K562 (cell line): ENCODE data around the gene PLD3. TPM values are rescaled to one million over a fixed set of nuclear protein-coding genes. Genes with fewer than 3 reads are reported as not detected.

Source experiments
- ATAC-seq: fragments of 200-7000 bp; cut with Tn5 transposase; 3 replicates; pipeline ENCODE4 v1.9.1; 2020; ENCODE audit warnings: moderate library complexity
- BruUV-seq: library from RNA; stranded (reverse); fragments of 400-500 nt; replicated peaks from 2 replicates; lab custom pipeline; 2021; lab: Mats Ljungman, UMichigan
- CTCF ChIA-PET: fragments of 300-600 bp; formaldehyde crosslinking; extraction: SDS; loops from one replicate; lab custom pipeline; 2021; ENCODE audit warnings: low intra/inter-chr PET ratio; lab: Yijun Ruan, JAX
- POLR2A ChIA-PET: fragments of 300-600, 350-650 bp; sonication (Branson Sonifier 250); formaldehyde crosslinking; extraction: SDS; loops from one replicate; lab custom pipeline; 2021; ENCODE audit warnings: antibody characterized with exemption, inconsistent platforms; lab: Yijun Ruan, JAX
- DNase-seq, 4 experiments: peaks; one replicate each; pipeline versions ENCODE4 v3.0.0 to v3.0.0-alpha.2; 2011 to 2018; ENCODE audit warnings: low spot score in 3 of 4, mixed read lengths in 3 of 4; ENCODE audit errors: extremely low read depth in 1 of 4
- FAIRE-seq: peaks from 2 replicates; lab custom pipeline; 2011; peaks lifted over from hg19 to GRCh38; lab: Jason Lieb, UNC
- H2AFZ ChIP-seq: 2 replicates; pipeline ENCODE4 v1.6.0; 2011; ENCODE audit warnings: low read depth, low read length, control low read depth, inconsistent platforms
- H3K27ac ChIP-seq: fragments of 200-600 bp; 3 replicates; pipeline ENCODE4 v1.8.0; 2011; ENCODE audit warnings: low read depth, mild to moderate bottlenecking, control low read depth, inconsistent platforms, low read length, moderate library complexity, mixed read lengths; ENCODE audit errors: extremely low read depth
- H3K27me3 ChIP-seq, 2 experiments: fragments of 300-600 bp in 1 of 2; 2 replicates in 1 of 2; 3 replicates in 1 of 2; pipeline versions ENCODE4 v1.6.0 to v1.8.0; 2011; ENCODE audit warnings: inconsistent platforms in 2 of 2, low read length in 2 of 2, mild to moderate bottlenecking in 1 of 2, mixed read lengths in 1 of 2, moderate library complexity in 1 of 2; ENCODE audit not compliant: control insufficient read depth in 2 of 2, insufficient read depth in 2 of 2
- H3K36me3 ChIP-seq: fragments of 300-600 bp; 3 replicates; pipeline ENCODE4 v1.8.0; 2011; ENCODE audit warnings: mild to moderate bottlenecking, low read length, inconsistent platforms; ENCODE audit not compliant: control insufficient read depth, insufficient read depth
- H3K4me1 ChIP-seq, 2 experiments: fragments of 200-600 bp in 1 of 2; replicated peaks in 1 of 2; 2 replicates in 1 of 2; 3 replicates in 1 of 2; pipeline versions ENCODE4 v1.5.1 to v1.8.0; 2011; ENCODE audit warnings: inconsistent platforms in 2 of 2, low read length in 2 of 2, mild to moderate bottlenecking in 1 of 2, mixed read lengths in 1 of 2, moderate library complexity in 1 of 2; ENCODE audit not compliant: control insufficient read depth in 2 of 2, insufficient read depth in 2 of 2
- H3K4me2 ChIP-seq: 2 replicates; pipeline ENCODE4 v1.6.1; 2011; ENCODE audit warnings: low read length, control low read depth, inconsistent platforms, mixed read lengths; ENCODE audit not compliant: insufficient read depth
- H3K4me3 ChIP-seq: fragments of 200-600 bp; sonication (generic), shearing (Covaris generic); 2 replicates; pipeline ENCODE4 v1.5.1; 2016; ENCODE audit warnings: control low read depth, inconsistent platforms
- H3K79me2 ChIP-seq: fragments of 200-600 bp; 3 replicates; pipeline ENCODE4 v1.8.0; 2011; ENCODE audit warnings: low read length, inconsistent platforms; ENCODE audit not compliant: control insufficient read depth, insufficient read depth
- H3K9ac ChIP-seq, 2 experiments: 2 replicates each; pipeline versions ENCODE4 v1.6.0 to v1.6.1; 2011; ENCODE audit warnings: low read depth in 2 of 2, low read length in 2 of 2, control low read depth in 1 of 2, inconsistent platforms in 1 of 2, mild to moderate bottlenecking in 1 of 2, mixed read lengths in 1 of 2; ENCODE audit not compliant: insufficient read depth in 1 of 2
- H3K9me1 ChIP-seq: one replicate; pipeline ENCODE4 v1.6.0; 2011; ENCODE audit warnings: inconsistent platforms, mild to moderate bottlenecking, low read length, moderate library complexity; ENCODE audit not compliant: control insufficient read depth, insufficient read depth
- H3K9me3 ChIP-seq: replicated peaks from 2 replicates; pipeline ENCODE4 v1.5.1; 2011; ENCODE audit warnings: low read depth, low read length, inconsistent platforms; ENCODE audit not compliant: control insufficient read depth, insufficient read depth
- H4K20me1 ChIP-seq: replicated peaks from 2 replicates; pipeline ENCODE4 v1.6.1; 2011; ENCODE audit warnings: low read length, inconsistent platforms, mixed read lengths; ENCODE audit not compliant: control insufficient read depth, insufficient read depth
- HBP1 ChIP-seq: fragments of 450-650 bp; formaldehyde crosslinking; IDR thresholded peaks from 2 replicates; pipeline ENCODE4 v1.4.0; 2022; ENCODE audit warnings: missing genetic modification characterization
- KDM4B ChIP-seq, 2 experiments: fragments of 450-650 bp in 1 of 2; sonication (generic) in 1 of 2; IDR thresholded peaks; 2 replicates each; pipeline ENCODE4 v1.6.1; 2016 to 2017; ENCODE audit warnings: borderline replicate concordance in 2 of 2, antibody characterized with exemption in 1 of 2, low read depth in 1 of 2, mild to moderate bottlenecking in 1 of 2
- MAZ ChIP-seq, 2 experiments: fragments of 450-650 bp in 1 of 2; sonication (generic) in 1 of 2; formaldehyde crosslinking; IDR thresholded peaks in 1 of 2; conservative IDR thresholded peaks in 1 of 2; 2 replicates each; pipeline versions ENCODE4 v1.4.0 to v1.5.0; 2020; ENCODE audit warnings: mild to moderate bottlenecking in 1 of 2, missing genetic modification reagents in 1 of 2
- POLR2H ChIP-seq: IDR thresholded peaks from 2 replicates; pipeline ENCODE4 v1.6.1; 2016; ENCODE audit warnings: missing genetic modification characterization, low read depth, mild to moderate bottlenecking, control low read depth, missing compliant biosample characterization, moderate library complexity
- POU5F1 ChIP-seq: fragments of 150-350 bp; IDR thresholded peaks from 2 replicates; pipeline ENCODE4 v1.6.1; 2014; ENCODE audit warnings: borderline replicate concordance, low read length, low read depth, mild to moderate bottlenecking; ENCODE audit not compliant: partially characterized antibody
- RFX5 ChIP-seq: IDR thresholded peaks from 2 replicates; pipeline ENCODE4 v1.6.1; 2011; ENCODE audit warnings: low read depth, mild to moderate bottlenecking, improper control_type of control experiment, low read length
- SMAD4 ChIP-seq: fragments of 250-450 bp; sonication (Bioruptor Pico); conservative IDR thresholded peaks from 2 replicates; pipeline ENCODE4 v1.8.0; 2021; ENCODE audit warnings: inconsistent platforms, mild to moderate bottlenecking, moderate library complexity
- SP2 ChIP-seq: IDR thresholded peaks from 2 replicates; pipeline ENCODE4 v1.6.1; 2011; ENCODE audit warnings: mild to moderate bottlenecking, low read depth, low read length, moderate library complexity; ENCODE audit not compliant: poor library complexity, severe bottlenecking; ENCODE audit errors: extremely low read depth
- SRSF1 ChIP-seq: fragments of 200-400 bp; formaldehyde crosslinking; IDR thresholded peaks from 2 replicates; pipeline ENCODE4 v1.6.1; 2017; ENCODE audit warnings: mild to moderate bottlenecking, low read depth, low read length, moderate library complexity
- ZNF224 ChIP-seq: sonication (generic); formaldehyde crosslinking; IDR thresholded peaks from 2 replicates; pipeline ENCODE4 v1.8.0; 2022; ENCODE audit warnings: mild to moderate bottlenecking, missing genetic modification reagents
- ZNF239 ChIP-seq: fragments of 250-450 bp; sonication (Bioruptor Pico); IDR thresholded peaks from 2 replicates; pipeline ENCODE4 v1.4.0; 2020; ENCODE audit warnings: mild to moderate bottlenecking
- ZNF263 ChIP-seq: sonication (generic); formaldehyde crosslinking; IDR thresholded peaks from 2 replicates; pipeline ENCODE4 v1.8.0; 2022; ENCODE audit warnings: mild to moderate bottlenecking, missing genetic modification reagents, borderline replicate concordance
- WGBS: fragments of 100-300 bp; shearing (Covaris generic); methylation state at CpG from one replicate; pipeline ENCODE4 v1.1.6; 2016; ENCODE audit warnings: low coverage, mixed read lengths; ENCODE audit not compliant: insufficient coverage; ENCODE audit errors: missing lambda C conversion rate; 5-methylcytosine and 5-hydroxymethylcytosine counted together
- in situ Hi-C: fragments of 300-500 bp; cut with MboI; formaldehyde crosslinking; loops from 4 replicates; pipeline ENCODE4 v1.15.0; 2018; ENCODE audit warnings: inconsistent platforms, mixed read lengths
- intact Hi-C: fragments of 100-400 bp; cut with micrococcal nuclease; formaldehyde crosslinking; loops from 2 replicates; pipeline ENCODE4 v1.14.2; 2022
- polyA plus RNA-seq, 8 experiments: library from polyadenylated mRNA; depleted of rRNA in 4 of 8; stranded (reverse) in 5 of 8; unstranded in 3 of 8; fragments of >200 nt; fragmentation: Nextera tagmentation in 2 of 8; fragmentation: Illumina TruSeq in 1 of 8; extraction: Ambion mirVana in 2 of 8; extraction: Trizol in 1 of 8; gene quantifications; 2 replicates each; pipeline versions ENCODE4 v1.2.1 to v1.2.3, GENCODE V29; 2011 to 2014; ENCODE audit warnings: inconsistent platforms in 1 of 8, missing spikeins in 1 of 8
- total RNA-seq, 7 experiments: library from RNA; depleted of rRNA in 6 of 7; stranded (reverse); fragments of >200 nt in 6 of 7; fragmentation: Illumina TruSeq in 2 of 7; extraction: Trizol in 2 of 7; gene quantifications; 2 replicates each; pipeline versions ENCODE4 v1.2.1 to v1.2.3, GENCODE V29; 2011 to 2021; ENCODE audit warnings: low replicate concordance in 1 of 7

The PLD3 gene
- total and polyA plus RNA-seq, 9 of the 15 experiments (the other 6 are each of a cell fraction or from before 2014, with no cell fraction given) = 2.3 to 128 (median 72.7) TPM

GRCh38 chr19:40357640-40358039 lies 9.1 kb downstream of the PLD3 start:
- Histone ChIP-seq H3K9me3 (no peaks in the 10 kb centered on the region), H3K4me1 (peaks cover 6 to 12% of the 10 kb centered on the region in 2 experiments; a peak in 4 of 5 replicates), H3K9me1 (no peaks in the 10 kb centered on the region), H3K79me2 (peaks cover 4% of the 10 kb centered on the region; the same call in 1 of the 3 replicates), H3K4me3 (no peak overlapping the region), H3K9ac (peak overlapping the region in 1 of 2 experiments; percentile 21; a peak in 1 of 4 replicates)
- POLR2A ChIA-PET = no interaction called here
- DNase-seq = no peak
- CTCF ChIA-PET = no interaction called here
- peak; percentile 56 for FAIRE-seq
- ATAC-seq = no peak
- no peak for TF ChIP-seq HBP1 (CRISPR knock-in tag)
- no peak for TF ChIP-seq POU5F1
- no peak for TF ChIP-seq POLR2H (tag)
- TF ChIP-seq RFX5 = no peak
- no peak for TF ChIP-seq SMAD4
- TF ChIP-seq ZNF224 (CRISPR knock-in tag) = no peak
- no peak for TF ChIP-seq MAZ (CRISPR knock-in tag; conservative IDR thresholded peaks at IDR 0.05 in 1 of 2, IDR thresholded peaks at IDR 0.05 in 1 of 2)
- TF ChIP-seq ZNF263 (CRISPR knock-in tag) = no peak
- no peak for TF ChIP-seq SRSF1
- no peak for TF ChIP-seq ZNF239 (CRISPR knock-in tag)
- TF ChIP-seq SP2 = no peak
- no peak for TF ChIP-seq KDM4B (IDR thresholded peaks at IDR 0.05; ENCODE audit: borderline replicate concordance in 2 of 2, low read depth in 1 of 2)
- TF ChIP-seq, all 486 proteins: peak for 0
- intact Hi-C loops (no loop called here), in situ Hi-C loops (no loop called here)
- H3K4me2 ChIP-seq = no peak overlapping the region
- H3K27me3 ChIP-seq = no peaks in the 10 kb centered on the region
- H4K20me1 ChIP-seq = peaks cover 7% of the 10 kb centered on the region; the same call in 1 of the 2 replicates
- H3K36me3 ChIP-seq = no peaks in the 10 kb centered on the region; the same call in 2 of the 3 replicates
- H3K27ac ChIP-seq = no peak overlapping the region
- whole genome bisulfite sequencing = 61% methylated on average over 3 of the region's 3 CpGs
- no peak overlapping the region for H2AFZ ChIP-seq
- BruUV-seq = no TSS peak
